Measurements from ENCODE around the gene SEC16A.

Gene SEC16A

GRCh38 chr9:136393531-136393930 lies 89.3 kb downstream of the SEC16A start:
- H3K4me2 ChIP-seq = no peak overlapping the region
- H4K20me1 ChIP-seq (ENCODE audit: insufficient read depth) = no peaks in the 10 kb centered on the region
- peaks cover 5% of the 10 kb centered on the region for H3K4me1 ChIP-seq (ENCODE audit: low read depth, poor library complexity, severe bottlenecking)
- H3K36me3 ChIP-seq (ENCODE audit: insufficient read depth) = peaks cover 4% of the 10 kb centered on the region; the same call in 1 of the 2 replicates
- H3K4me3 ChIP-seq (IDR thresholded peaks at IDR 0.05; ENCODE audit: insufficient read depth, low read depth, low read length) = no peak overlapping the region
- no peak overlapping the region for H3K27ac ChIP-seq
- peaks cover 8% of the 10 kb centered on the region for H3K79me2 ChIP-seq (ENCODE audit: insufficient read depth, low read depth)
- no peaks in the 10 kb centered on the region for H3K27me3 ChIP-seq (ENCODE audit: insufficient read depth, low read depth)
- H3K9ac ChIP-seq = no peak overlapping the region
- H2AFZ ChIP-seq (ENCODE audit: low read depth) = no peak overlapping the region
- TF ChIP-seq CTCF (conservative IDR thresholded peaks at IDR 0.05; ENCODE audit: low read depth, low read length) = no peak

GRCh38 chr9:136392538-136393449 lies 90.0 kb downstream of the SEC16A start:
- Histone ChIP-seq H2AFZ (ENCODE audit: low read depth) (no peak overlapping the region), H3K9ac (no peak overlapping the region), H3K4me3 (IDR thresholded peaks at IDR 0.05; ENCODE audit: insufficient read depth, low read depth, low read length) (no peak overlapping the region), H3K36me3 (ENCODE audit: insufficient read depth) (peaks cover 4% of the 10 kb centered on the region; the same call in 1 of the 2 replicates), H4K20me1 (ENCODE audit: insufficient read depth) (no peaks in the 10 kb centered on the region), H3K4me1 (ENCODE audit: low read depth, poor library complexity, severe bottlenecking) (no peaks in the 10 kb centered on the region), H3K79me2 (ENCODE audit: insufficient read depth, low read depth) (peaks cover under 1% of the 10 kb centered on the region; the same call in 1 of the 2 replicates), H3K27ac (no peak overlapping the region), H3K4me2 (no peak overlapping the region), H3K27me3 (ENCODE audit: insufficient read depth, low read depth) (no peaks in the 10 kb centered on the region)
- no peak for TF ChIP-seq CTCF (conservative IDR thresholded peaks at IDR 0.05; ENCODE audit: low read depth, low read length)

GRCh38 chr9:136391737-136392537 lies 90.9 kb downstream of the SEC16A start:
- no peaks in the 10 kb centered on the region for H3K4me1 ChIP-seq (ENCODE audit: low read depth, poor library complexity, severe bottlenecking)
- no peak for TF ChIP-seq CTCF (conservative IDR thresholded peaks at IDR 0.05; ENCODE audit: low read depth, low read length)
- H3K79me2 ChIP-seq (ENCODE audit: insufficient read depth, low read depth) = no peaks in the 10 kb centered on the region
- H2AFZ ChIP-seq (ENCODE audit: low read depth) = no peak overlapping the region
- no peaks in the 10 kb centered on the region for H3K27me3 ChIP-seq (ENCODE audit: insufficient read depth, low read depth)
- no peak overlapping the region for H3K4me2 ChIP-seq
- peaks cover 4% of the 10 kb centered on the region; the same call in 1 of the 2 replicates for H3K36me3 ChIP-seq (ENCODE audit: insufficient read depth)
- no peak overlapping the region for H3K4me3 ChIP-seq (IDR thresholded peaks at IDR 0.05; ENCODE audit: insufficient read depth, low read depth, low read length)
- H3K9ac ChIP-seq = no peak overlapping the region
- H3K27ac ChIP-seq = no peak overlapping the region
- H4K20me1 ChIP-seq (ENCODE audit: insufficient read depth) = no peaks in the 10 kb centered on the region
